GM19324 (cell line): ENCODE results near the gene HSDL1.
A peak's percentile ranks its signal among the peaks of the same experiment; 100 is the strongest.
"Not testable (repeated sequence)": the region's sequence is repeated elsewhere in the genome, so short reads cannot be mapped to it uniquely, and the experiment has no call there.

Source experiments
- ATAC-seq: cut with Tn5 transposase; IDR thresholded peaks from one replicate; pipeline ENCODE4 v1.9.1; 2021; ENCODE audit warnings: mild to moderate bottlenecking, moderate library complexity; ENCODE audit not compliant: unreplicated experiment, low FRiP score

Gene HSDL1

DNA sequence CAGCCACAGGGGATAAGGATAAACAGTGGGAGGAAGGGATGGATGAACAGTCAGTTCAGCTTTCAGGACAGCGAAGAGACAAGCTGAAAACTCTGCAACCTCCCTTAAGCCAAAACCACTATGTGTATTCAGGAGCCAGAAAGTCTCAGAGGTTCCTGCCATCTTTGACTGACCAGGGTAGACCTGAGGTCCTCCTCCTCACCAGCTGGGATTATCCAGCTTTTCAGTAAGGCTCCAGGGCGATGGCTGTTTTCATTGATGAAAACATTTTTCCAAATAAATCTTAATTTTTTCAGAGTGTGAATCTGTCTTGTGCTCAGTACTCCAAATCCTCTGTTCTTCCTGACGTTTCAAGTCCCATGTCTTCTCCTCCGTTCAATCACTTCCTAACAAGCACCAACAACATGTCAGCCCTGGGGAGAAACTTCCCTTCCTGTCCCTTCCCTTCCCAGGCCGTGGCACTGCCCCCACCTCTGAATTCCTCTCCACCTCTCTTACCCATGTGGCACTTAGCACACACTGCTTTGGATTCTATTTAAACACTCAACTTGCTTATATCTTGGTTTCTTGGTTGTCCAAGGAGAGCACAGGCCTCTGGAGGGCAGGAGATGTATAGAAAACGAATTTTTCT is 5.2 kb downstream of the HSDL1 start:
- ATAC-seq: no peak

DNA sequence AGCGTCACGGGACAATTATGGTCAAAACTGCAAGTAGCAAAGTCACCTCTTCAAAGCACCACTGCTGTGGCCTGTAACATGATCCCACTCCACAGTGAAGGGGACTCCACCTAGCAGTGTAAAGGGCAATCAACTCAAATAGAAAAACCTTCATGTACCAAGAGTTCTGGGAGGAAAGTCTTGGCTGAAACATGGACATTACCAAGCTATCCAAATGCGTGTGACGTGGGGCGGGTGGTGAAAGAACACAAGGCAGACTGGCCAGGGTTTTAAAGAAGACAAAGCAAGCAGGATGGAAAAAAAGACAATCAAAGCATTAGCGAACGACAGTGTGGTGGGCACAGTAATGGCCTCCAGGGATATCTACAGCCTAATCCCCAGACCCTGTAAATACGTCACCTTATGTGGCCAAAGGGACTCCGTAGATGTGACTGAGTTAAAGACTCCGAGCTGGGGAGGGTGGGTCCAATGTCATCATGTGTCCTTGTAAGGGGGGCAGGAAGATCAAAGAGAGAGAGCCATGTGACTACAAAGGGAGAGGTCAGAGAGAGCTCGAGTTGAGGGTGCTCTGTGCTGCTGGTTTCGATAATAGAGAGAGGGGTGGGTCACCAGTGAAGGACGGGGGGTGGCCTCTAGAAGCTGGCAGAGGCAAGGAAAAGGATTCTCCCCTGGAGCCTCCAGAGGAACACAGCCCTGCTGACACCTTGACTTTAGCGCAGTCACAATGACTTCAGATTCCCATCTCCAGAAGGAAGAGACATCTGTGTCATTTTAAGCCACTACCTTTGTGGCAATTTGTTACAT is 6.0 kb downstream of the HSDL1 start:
- ATAC-seq: no peak

DNA sequence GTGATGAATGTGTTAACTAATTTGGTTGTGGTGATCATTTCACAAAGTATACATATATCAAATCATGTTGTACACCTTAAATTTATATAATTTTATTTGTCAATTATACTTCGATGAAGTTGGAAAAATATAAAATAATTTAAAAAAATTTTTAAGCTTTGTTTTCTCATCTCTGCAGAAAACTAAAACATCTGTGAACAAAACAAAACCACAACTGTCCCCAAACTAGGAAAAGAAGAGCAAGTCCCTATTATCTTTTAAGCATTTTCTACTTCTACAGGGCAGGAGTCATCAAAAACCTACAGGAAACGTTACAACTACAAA is 6.5 kb downstream of the HSDL1 start:
- ATAC-seq: no peak

DNA sequence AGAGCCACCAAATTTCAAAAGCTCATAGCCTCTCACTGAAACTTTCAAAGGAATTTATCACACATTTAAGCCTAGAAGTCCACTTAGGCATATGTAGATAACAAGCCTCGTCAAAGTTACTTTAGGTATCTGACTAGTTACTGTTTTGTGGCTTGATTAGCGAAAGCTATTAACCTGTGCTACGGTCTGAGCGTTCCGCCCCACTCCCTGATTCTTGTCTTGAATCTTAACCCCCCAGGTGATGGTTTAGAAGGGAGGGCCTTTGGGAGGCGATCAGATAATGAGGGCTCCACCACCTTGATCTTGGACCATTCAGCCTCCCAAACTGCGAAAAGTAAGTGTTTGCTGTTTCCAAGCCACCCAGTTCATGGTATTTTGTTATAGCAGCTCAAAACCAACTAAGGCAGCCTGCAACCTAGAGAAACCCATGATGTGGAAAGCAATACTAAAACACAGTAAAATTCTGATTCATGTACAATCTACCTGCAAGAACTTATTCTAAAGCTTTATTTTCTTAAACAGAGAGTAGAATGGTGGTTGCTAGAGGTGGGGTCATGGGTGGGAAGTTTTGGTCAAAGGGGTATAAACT is 7.1 kb downstream of the HSDL1 start:
- ATAC-seq: no peak

DNA sequence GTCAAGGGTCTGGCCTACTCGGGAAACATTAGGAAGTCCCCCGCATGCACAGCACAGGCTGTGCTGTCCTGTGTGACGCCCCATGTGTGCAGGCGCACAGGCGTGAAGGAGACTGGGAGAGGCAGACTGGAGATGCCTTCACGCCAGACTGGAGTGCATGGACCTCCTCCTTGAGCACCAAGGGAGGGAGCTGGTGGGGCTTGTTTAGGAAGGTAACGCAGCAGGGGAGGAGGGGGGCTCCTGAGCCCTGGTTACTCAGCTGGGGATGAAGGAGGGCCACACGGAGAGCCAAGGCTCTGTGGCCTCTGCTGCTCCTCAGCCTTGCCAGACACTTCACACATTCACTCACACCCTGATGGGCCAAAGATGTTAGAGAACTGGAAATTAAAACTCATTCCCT is 7.7 kb downstream of the HSDL1 start:
- ATAC-seq: no peak

DNA sequence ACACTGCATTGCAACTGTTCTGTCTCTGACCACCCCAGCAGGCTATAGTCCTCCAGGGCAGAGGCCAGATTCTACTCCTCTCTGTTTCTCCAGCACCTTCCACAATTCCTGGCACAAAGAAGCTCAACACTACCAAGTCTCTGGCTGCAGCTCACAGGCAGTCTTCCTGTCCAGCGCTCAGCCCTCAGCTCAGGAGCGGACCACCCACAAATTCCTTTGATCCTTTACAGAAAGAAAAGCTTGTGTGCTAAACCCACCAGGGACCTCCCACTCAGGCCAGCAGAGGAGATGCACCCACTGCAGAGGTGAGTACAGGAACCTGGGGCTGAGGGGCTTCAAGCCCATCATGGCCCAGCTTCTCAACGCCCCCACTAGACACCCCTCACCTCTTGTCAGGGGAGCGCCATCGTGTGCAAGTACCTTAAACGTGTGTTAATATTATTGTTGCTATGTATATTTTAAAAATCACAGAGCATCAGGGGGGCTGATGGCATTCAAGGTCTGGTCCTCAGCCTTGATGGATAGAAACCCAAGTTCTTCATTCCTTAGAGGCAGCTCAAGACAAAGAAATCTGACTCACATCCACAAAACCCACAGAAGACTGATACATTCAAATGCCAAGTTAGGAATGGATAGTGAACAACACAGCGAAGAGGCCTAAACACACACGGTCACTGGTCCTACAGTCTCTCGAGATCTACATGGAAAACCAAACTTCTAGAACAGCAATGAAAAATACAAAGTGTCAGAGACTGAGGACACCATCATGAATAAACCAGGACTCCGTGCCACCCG is 8.4 kb downstream of the HSDL1 start:
- no peak for ATAC-seq

DNA sequence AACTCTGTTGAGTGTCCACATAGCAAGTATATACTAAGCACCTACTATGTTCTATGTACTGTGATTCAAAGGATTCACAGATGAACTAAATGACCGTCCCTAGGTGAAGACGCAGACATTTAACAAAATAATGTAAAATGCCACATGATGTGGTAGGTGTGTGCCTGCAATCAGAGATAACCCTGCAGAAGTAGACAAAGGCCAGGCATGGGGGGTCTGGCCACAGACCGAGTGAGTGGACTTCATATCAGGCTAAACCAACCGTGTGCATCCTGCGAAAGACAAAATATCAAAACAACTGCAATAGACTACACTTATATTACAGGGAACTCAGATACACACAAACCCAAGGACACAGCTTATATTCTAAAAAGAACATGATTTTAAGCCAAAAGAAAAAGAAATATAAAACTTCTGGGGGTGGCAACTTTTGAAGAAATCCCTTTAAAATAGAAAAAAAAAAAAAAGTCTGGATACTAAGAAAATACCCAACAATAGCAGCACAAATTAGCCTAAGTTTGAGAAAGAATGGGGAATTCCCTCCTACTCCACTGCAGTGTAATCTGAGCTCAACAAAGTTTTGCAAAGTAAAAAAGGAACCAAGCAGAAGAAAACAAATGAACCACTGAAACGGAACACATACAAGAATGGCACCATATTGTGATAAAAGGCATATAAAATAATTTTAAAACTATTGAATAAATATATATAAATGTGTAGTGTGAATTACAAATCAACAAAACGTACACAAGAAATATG is 12.3 kb downstream of the HSDL1 start:
- ATAC-seq: no peak

DNA sequence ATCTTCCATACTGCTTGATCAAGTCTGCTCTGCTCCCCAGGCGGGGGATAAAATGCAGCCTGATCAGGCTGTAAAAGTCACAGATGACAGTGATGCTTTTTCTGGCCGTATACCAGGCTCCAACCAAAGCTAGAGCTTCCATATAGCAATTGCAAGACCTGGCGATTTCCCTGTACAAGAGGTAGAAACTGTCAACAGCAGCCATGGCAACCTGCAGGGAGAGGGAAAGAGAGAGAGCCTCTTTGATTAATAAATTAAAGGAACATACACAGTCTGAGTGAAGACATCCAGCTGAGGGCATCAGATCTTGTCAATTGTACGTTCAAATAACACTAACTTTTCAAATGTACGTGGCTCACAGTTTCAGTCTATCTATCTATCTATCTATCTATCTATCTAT is 13.9 kb downstream of the HSDL1 start:
- no peak for ATAC-seq

DNA sequence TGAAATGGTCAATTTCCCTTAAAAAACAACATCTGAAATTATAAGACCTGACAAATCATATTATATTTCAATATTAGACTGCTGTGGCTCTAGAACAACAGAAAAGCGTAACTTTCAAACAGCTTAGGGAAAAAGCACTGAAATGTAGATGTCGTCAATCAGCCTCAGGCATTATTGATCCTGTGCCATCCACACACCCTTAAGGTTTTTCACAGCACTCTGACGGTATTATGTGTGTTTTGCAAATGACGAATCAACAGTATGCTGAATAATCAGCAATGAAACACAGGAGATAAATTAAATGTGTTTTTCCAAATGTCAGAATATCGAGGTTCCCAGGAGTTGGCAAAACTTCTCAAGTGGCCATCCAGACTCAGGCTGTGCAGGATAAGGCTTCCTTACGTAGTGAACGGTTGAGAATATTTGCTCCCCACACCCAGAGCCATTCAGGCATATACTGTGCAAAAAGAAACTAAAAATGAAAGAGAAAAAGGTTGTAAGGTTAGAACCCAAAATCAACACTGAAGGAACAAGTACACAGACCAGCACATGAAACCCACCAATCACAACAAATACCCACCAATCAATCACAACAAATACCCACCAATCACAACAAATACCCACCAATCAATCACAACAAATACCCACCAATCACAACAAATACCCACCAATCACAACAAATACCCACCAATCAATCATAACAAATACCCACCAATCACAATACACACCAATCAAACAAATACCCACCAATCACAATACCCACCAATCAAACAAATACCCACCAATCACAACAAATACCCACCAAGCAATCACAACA is 20.5 kb downstream of the HSDL1 start:
- ATAC-seq: no peak

DNA sequence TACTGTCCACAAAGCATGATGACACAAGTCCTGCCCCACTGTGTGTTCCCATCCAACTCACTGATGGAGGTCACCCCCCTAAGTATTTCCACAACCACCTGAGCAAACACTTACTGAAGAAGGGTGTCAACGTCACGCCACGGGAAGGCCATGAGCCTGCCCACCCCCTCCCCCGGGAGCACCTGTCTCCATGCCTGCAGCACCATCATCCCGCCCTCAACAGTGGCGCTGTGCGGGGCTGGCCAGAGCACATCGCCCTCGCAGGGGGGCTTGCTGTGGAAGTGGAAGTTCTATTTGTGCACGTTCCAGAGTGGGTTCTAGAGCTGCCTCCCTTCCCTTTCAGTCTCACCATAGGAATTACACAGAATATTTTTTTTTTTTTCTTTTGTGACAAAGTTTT is 24.0 kb downstream of the HSDL1 start:
- no peak for ATAC-seq

DNA sequence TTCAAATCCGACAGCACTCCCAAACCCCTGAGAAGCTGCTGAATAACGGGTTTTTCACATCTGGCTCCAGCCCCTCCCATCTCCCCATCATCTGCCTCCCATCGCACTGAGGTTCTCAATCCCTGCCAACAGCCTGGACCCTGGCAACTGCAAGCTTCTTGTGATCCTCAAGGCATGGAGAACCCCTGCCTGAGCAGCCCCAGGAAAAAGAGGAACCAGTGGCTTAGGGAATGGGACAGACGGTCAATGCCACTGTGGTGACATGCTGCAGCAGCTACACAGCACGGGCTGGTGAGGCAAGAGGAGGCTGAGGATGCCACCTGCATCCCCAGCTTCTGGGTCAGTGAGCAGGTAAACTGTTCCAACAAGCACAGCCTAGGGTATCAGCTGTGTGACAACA is 25.0 kb downstream of the HSDL1 start:
- ATAC-seq: no peak

DNA sequence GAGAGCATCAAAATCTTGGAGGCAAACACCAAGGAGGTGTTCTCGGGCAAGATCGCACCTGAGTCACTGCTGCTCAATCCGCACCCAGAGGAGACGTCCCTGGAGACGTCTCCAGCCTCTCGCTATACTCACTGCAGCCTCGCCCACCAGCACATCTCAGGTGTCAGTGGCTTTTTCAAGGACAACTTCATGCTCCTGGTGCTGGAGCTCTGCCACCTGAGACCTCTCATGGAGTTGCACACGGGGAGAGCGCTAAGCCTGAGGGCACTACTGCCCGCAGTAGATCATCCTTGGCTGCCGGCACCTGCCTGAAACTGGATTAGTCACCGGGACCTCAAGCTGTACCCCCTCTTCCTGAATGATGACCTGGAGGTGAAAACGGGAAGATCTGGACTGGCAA is 25.6 kb downstream of the HSDL1 start:
- ATAC-seq: no peak

DNA sequence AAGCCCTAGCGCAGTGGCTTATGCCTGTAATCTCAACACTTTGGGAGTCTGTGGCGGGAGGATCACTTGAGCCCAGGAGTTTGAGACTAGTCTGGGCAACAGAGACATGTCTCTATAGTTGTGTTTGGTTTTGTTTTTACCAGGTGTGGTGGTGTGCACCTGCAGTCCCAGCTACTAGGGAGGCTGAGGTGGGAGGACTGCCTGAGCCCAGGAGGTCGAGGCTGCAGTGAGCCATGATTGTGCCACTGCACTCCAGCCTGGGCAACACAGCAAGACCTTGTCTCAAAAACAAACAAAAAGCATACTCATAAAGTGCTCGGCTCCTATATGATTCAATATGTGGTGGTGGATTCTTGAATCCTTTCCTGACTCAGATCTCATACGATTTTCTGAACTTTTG is 26.7 kb downstream of the HSDL1 start:
- not testable (repeated sequence) for ATAC-seq

DNA sequence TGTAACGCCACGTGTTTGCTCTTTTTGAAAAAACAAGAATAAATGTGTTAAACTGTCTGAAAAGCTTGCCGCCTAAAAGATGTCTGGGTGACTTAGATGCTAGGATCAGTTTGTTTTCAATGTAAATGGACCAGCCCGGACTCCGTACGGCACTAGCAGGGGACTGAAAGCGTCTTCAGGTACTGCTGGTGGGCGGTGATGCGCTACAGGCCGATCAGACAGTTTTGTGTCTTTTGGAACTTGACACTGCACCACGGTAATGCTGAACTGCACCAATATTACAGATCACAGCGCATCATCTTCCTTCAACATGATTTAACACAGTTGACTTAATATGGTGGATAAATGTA is 27.5 kb downstream of the HSDL1 start:
- ATAC-seq: no peak

DNA sequence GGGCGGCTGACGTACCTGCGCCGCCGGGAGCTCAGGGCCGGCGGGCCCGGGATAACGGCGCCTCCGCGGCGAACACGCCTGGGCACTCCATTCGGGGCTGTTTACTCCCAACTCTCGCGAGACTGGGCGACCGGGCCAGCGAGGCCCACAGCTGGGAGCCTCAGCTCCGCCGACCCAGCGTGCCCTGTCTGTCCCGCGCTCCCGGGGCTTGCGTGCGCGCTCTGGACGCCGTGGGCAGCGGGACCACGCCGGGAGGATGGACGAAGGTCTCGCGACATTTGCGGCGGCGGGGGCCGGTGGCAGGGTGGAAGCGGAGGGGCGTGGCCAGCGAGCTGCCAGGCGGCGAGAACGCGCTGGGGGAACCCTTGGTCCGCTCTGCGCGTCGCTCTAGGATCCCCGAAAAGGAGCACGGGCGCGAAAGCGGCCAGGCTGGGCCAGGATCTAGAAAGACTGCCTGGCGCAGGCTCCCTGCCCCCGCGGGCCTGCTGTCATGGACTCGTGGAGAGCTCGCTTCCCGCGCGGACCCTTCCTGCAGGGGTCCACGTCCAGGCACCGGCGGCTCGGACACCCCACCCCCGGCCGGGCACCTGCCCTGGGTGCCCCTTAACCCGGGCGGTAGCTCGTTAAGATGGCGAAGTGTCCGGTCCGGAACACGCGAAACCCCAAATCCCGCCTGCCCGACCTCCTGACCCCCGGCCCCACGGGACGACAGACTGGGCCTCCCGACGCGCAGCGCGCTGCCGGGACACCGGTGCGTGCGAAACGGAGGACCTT is 28.1 kb downstream of the HSDL1 start, which contains the start of gene MBTPS1:
Gene MBTPS1, minus strand, starts transcription at position 223 of the 774 bp plus-strand sequence. CDS start 15,159 bp downstream, outside the sequence.
- peak; percentile 96 for ATAC-seq

DNA sequence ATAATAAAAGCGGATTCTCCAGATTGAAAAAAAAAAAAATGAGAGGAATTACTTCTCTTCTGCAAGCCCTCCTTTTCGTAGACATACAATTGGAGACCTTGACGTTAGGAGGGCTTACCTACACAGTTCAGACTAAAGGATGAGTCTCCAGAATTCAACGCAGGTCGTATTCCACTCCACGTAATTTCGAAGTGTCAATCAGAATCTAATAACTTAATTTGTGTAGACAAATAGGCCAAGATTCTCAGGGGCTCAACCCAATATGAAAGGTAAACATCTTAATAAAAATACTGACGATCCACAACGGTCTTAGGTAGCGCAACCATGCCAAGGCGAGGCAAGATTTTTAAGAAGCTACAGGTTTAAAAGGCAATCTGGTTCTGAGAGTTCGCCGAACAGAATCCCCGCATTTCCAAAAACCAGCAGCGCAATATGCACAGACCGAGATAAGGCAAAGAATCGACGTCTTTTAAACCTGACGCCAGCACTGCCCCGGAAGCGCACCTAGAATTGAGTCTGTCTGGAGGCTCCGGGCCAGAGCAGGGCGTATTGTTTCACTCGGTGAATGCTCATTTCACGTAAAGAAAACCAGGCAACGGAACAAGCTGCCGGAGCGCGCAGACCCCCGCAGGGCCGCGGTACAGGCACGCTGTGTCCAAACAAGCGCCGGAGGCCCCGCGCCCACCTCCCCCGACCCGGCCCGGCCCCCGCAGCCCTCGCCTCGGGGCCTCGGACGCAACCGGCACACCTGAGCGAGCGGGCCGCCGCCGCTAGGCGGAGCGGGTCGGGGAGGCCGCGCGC is 28.9 kb downstream of the HSDL1 start:
- ATAC-seq: peak; percentile 38

DNA sequence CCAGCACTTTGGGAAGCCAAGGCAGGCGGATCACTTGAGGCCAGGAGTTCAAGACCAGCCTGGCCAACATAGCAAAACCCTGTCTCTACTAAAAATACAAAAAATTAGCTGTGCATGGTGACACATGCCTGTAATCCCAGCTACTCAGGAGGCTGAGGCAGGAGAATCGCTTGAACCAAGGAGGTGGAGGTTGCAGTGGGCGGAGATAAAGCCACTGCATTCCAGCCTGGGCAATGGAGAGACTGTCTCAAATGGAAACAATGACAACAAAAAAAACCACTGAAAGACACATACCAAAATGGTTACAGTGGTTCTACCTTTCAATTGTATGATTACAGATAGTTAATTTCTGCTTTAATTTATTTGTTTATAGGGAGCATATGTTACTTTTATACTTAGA is 33.0 kb downstream of the HSDL1 start:
- ATAC-seq: not testable (repeated sequence)

DNA sequence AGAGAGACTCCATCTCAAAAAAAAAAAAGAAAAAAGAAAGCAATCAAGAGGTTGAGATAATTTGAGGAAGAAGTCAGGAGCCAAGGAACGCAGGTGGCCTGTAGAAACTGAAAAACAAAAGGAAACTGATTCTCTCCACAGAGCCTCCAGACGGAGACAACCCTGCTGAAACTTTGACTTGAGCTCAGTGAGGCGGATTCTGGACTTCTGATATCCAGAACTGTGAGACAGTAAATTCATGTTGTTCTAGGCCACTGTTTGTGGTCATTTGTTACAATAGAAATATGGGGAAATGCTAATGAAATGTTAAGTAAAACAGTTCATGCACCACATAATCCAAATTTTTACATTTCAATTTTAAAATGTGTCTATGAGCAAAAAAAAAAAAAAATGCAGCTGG is 33.5 kb downstream of the HSDL1 start:
- ATAC-seq: no peak
